ENCODE measurements around the gene PAEP. TPM values are rescaled to one million over a fixed set of nuclear protein-coding genes. Genes with fewer than 3 reads are reported as not detected.

Gene PAEP
- polyA plus RNA-seq, 3 donors from 2014 or later = not detected

DNA sequence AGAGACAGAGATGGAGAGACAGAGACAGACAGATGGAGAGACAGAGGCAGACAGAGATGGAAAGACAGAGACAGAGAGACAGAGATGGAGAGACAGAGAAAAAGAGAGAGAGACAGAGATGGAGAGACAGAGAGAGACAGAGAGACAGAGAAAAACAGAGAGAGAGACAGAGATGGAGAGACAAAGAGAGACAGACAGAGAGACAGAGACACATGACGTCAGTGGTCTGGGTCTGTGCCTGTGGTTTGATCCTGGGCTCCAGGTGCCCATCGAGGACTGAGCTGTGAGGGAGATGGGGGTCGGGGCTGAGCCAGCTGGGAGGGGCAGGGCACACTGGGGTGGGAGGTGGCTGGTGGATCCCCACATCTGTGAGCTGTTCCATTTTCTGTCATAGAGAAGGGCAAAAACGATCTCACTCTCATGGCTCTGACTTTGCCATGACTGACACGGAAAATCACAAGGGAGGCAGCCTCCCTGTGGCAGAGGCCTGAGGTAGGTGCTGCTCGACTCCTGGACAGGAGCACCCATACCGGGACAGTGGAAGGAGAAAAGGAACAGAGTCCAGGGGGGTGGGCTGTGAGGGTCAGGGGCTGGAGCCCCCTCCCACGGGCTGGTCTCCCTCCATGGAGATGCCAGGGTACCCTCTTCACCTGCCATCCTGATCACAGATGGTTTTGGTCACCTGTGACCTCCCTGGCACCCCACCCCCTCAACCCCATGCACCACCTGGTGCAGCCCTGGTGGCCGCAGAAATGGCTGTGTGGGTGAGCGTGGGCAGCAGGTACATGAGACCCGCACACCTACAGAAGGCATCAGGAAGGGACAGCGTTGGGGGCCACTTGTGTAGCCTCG lies 49.0 kb downstream of the PAEP start:
- H3K9me3 Mint-ChIP-seq = no peaks in the 10 kb centered on the region
- no peak overlapping the region for H3K27ac Mint-ChIP-seq
- H3K36me3 Mint-ChIP-seq = no peaks in the 10 kb centered on the region
- H3K4me1 Mint-ChIP-seq = no peaks in the 10 kb centered on the region
- no peak for DNase-seq
- H3K4me3 Mint-ChIP-seq = no peak overlapping the region
- peaks cover 0 to 2% (median 0%) of the 10 kb centered on the region in 3 donors for H3K27me3 Mint-ChIP-seq (ENCODE audit: low read depth in 3 of 3)

- Mint-ChIP-seq H3K4me1 (no peaks in the 10 kb centered on the region), H3K27ac (no peak overlapping the region), H3K9me3 (no peaks in the 10 kb centered on the region), H3K4me3 (no peak overlapping the region), H3K27me3 (ENCODE audit: low read depth in 3 of 3) (peaks cover 0 to 2% (median 0%) of the 10 kb centered on the region in 3 donors), H3K36me3 (no peaks in the 10 kb centered on the region)
- DNase-seq = no peak
These were observed 49.8 kb downstream of the PAEP start for GRCh38 chr9:135611142-135611874.

DNA sequence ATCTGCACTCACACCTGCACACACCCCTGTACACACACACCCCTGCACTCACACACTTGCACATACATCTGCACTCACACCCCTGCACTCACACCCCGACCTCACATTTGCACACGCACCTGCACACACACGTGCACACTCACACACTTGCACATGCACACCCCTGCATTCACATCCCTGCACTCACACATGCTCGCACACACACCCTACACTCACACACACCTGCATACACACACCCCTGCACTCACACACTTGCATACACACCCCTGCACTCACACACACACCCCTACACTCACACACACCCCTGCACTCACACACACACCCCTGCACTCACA lies 50.3 kb downstream of the PAEP start:
- Mint-ChIP-seq H3K36me3 (no peaks in the 10 kb centered on the region), H3K4me1 (no peaks in the 10 kb centered on the region), H3K27me3 (ENCODE audit: low read depth in 3 of 3) (peaks cover 0 to 2% (median 0%) of the 10 kb centered on the region in 3 donors), H3K27ac (no peak overlapping the region), H3K9me3 (no peaks in the 10 kb centered on the region), H3K4me3 (no peak overlapping the region)
- no peak for DNase-seq

DNA sequence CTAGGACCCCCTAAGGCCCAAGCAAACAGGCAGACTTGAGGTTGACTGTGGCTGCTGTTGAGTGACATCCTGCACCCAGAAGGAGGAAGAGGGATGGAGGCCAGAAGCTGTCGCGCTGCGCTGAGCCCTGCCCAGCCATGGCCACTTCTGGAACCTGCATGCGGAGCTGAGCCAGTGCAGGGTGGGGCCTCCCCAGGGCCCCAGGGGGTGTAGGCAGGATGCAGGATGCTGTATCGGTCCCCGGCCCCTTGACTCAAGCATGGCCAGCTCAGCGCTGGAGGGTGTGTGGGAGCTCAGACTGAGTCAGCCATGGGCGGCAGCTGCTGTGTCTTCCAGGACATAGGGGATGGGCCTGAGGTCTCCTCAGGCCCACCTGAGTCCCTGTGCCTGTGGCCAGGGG lies 50.9 kb downstream of the PAEP start:
- no peaks in the 10 kb centered on the region for H3K36me3 Mint-ChIP-seq
- no peak overlapping the region for H3K4me3 Mint-ChIP-seq
- no peak overlapping the region for H3K27ac Mint-ChIP-seq
- peaks cover 0 to 2% (median 0%) of the 10 kb centered on the region in 3 donors for H3K27me3 Mint-ChIP-seq (ENCODE audit: low read depth in 3 of 3)
- DNase-seq = no peak
- no peaks in the 10 kb centered on the region for H3K9me3 Mint-ChIP-seq
- no peaks in the 10 kb centered on the region for H3K4me1 Mint-ChIP-seq

DNA sequence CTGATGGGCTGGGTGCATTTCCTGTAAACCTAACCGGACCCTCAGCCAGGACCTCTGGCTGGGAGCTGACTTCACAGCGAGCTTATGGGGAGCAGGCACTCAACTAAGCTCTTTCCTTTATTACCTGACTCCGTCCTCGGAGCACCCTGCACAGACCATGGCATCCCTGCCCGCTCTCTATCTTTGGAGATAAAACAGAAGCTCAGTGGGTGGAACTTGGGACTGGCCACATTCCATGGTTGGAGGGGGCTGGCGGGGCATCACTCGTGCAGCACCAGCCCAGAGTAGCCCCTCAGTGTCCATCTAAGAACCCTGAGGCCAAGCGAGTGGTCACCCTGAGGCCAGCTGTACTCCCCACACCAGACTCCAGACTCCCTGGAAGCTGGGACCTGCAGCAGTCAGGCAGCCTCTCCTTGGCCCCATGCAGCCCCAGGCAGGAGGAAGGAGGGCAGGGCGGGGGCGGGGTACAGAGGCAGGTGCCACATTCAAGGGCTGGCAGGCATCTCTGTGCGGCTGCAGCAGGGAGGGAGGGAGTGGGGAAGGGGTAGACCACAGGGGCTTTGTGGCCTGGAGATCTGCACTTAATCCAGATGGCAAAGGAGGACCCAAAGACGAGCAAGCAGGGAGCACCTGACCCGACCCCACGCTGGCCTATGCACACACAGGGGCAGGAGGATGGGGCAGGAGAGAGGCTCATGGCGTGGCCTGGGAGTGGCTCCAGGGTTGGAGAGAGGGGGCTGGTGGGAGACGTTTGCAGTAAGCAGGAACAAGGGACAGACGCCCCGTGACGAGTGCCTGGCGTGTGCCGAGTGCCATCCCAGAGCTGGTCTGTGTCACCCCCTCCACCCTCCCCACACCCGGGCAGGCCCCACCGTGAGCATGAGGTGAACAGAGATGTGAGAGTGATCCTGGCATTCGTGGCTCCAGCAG lies 51.7 kb downstream of the PAEP start:
- Mint-ChIP-seq H3K27me3 (ENCODE audit: low read depth in 3 of 3) (no peaks in the 10 kb centered on the region), H3K36me3 (no peaks in the 10 kb centered on the region), H3K4me1 (no peaks in the 10 kb centered on the region), H3K27ac (no peak overlapping the region), H3K9me3 (no peaks in the 10 kb centered on the region), H3K4me3 (no peak overlapping the region)
- DNase-seq = no peak

GRCh38 chr9:135613946-135614805 lies 52.6 kb downstream of the PAEP start:
- DNase-seq = no peak
- Mint-ChIP-seq H3K36me3 (no peaks in the 10 kb centered on the region), H3K27me3 (ENCODE audit: low read depth in 3 of 3) (no peaks in the 10 kb centered on the region), H3K4me1 (no peaks in the 10 kb centered on the region), H3K27ac (no peak overlapping the region), H3K4me3 (no peak overlapping the region), H3K9me3 (no peaks in the 10 kb centered on the region)

DNA sequence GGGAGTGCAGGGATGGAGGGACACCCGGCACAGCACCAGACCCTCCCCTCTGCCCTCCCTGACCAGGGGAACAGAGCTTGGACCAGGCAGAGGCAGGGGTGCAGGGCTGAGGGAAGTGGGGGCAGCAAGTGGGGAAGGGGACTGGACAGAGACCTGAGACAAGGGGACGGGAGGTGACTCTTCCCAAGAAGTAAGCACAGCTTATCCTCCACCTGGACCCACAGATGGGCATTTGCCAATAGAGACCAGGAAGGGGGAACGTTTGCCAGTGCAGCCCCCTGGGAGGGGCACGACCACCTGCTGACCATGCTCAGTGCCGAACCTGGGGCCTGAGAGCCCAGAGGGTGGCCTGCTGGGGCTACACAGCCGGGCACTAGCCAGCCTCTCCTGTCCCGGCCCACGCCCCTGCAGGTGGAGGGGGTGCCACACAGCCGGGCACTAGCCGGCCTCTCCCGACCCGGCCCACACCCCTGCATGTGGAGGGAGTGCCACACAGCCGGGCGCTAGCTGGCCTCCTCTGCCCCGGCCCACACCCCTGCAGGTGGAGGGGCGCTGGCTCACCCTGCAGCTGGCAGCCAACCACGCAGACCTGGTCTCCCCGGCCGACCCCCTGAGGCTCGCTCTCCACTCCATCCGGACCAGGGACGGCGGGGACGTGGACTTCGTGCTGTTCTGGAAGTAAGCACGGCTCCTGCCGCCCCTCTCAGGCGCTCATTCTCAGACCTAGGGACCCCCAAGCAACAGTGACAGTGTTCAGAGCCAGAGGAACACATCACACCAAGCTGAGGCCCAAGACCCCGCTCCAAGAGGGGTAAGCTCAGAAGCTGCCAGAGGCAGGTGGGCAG lies 53.5 kb downstream of the PAEP start:
- no peaks in the 10 kb centered on the region for H3K4me1 Mint-ChIP-seq
- H3K9me3 Mint-ChIP-seq = no peaks in the 10 kb centered on the region
- no peak for DNase-seq
- H3K27ac Mint-ChIP-seq = no peak overlapping the region
- H3K4me3 Mint-ChIP-seq = no peak overlapping the region
- H3K36me3 Mint-ChIP-seq = no peaks in the 10 kb centered on the region
- H3K27me3 Mint-ChIP-seq (ENCODE audit: low read depth in 3 of 3) = no peaks in the 10 kb centered on the region

DNA sequence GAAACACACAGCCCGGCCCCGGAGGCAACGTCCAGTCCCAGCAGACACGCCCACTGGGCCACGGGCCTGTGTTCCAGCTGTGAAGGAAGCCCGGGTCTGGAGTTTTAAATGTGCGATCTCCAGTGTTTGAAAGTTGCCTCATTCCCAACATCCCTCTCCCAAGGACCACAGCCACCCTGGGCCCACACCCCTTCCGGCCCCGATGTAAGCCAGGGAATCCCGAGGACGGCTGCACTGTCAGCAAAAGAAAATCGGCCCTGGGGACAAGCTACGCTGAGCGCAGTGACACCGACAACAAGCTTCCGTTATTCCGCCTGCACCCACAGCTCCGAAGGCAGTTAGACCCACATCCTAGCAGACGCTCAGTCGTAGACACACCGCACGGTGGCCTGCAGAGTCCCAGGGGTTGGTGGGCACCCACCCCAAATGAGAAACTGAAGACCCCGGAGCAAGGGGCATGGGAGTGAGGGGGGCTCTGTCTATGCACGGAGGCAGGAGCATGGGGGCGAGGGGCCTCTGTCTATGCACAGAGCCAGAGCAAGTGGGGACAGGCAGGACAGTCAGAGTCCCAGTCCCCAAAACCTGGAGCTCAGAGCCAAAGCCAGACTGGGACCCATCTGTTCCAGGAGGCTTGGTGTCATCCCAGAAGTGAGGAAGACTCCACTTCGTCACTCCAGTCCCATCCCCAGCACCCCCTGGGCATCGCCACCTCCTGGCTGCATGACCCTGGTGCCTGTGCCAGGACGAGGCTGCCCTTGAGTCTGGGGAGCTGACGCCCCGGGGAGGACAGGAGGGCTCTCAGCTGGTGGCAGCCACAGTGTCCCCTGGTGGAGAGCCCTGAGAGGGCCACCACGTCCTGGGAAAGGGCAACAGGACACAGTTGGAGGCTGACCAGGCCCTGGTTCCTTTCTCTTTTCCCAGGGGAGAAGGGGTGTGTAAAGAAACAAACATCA lies 54.4 kb downstream of the PAEP start:
- no peak for DNase-seq
- Mint-ChIP-seq H3K36me3 (no peaks in the 10 kb centered on the region), H3K27me3 (ENCODE audit: low read depth in 3 of 3) (no peaks in the 10 kb centered on the region), H3K9me3 (no peaks in the 10 kb centered on the region), H3K4me3 (no peak overlapping the region), H3K27ac (no peak overlapping the region), H3K4me1 (no peaks in the 10 kb centered on the region)

Other genes with a start within 250 kb of the PAEP start
- gene PPP1R26, start 82.0 kb upstream of the PAEP start, polyA plus RNA-seq = 1 to 10 TPM in 1 of 3 donors, under 1 TPM in 2; 0.29 to 1.2 (median 0.39) TPM
- gene MRPS2, start 61.1 kb upstream of the PAEP start, polyA plus RNA-seq = 10 to 100 TPM; 28.6 to 53.4 (median 32.9) TPM
- not detected for gene LCN1, start 40.3 kb upstream of the PAEP start, polyA plus RNA-seq
- gene OBP2A, start 15.6 kb upstream of the PAEP start, polyA plus RNA-seq = not detected
- gene GLT6D1, start 77.8 kb downstream of the PAEP start, polyA plus RNA-seq = not detected
- not detected for gene LCN9, start 101.6 kb downstream of the PAEP start, polyA plus RNA-seq
- gene SOHLH1, start 137.7 kb downstream of the PAEP start, polyA plus RNA-seq = not detected
- gene KCNT1, start 140.4 kb downstream of the PAEP start, polyA plus RNA-seq = not detected

Data from immature natural killer cell (primary cell).